Common myeloid progenitor, CD34-positive (primary cell): ENCODE results near the gene KDSR.

Experiments used
- CTCF ChIA-PET: fragments of 350-600 bp; sonication (Branson Sonifier 250); formaldehyde crosslinking; loops from one replicate; lab custom pipeline; 2021; ENCODE audit warnings: antibody characterized with exemption; lab: Charles Lee
- POLR2A ChIA-PET: fragments of 350-600 bp; sonication (Branson Sonifier 250); formaldehyde crosslinking; loops from one replicate; lab custom pipeline; 2021; ENCODE audit warnings: antibody characterized with exemption; lab: Charles Lee
- DNase-seq, 3 donors: peaks; one replicate each; pipeline versions ENCODE4 v3.0.0 to v3.0.0-alpha.2; 2013
- H3K27ac ChIP-seq, 2 experiments: 1 replicate in 1 of 2; 2 replicates in 1 of 2; pipeline ENCODE4 v1.7.0; 2013; ENCODE audit warnings: inconsistent platforms in 2 of 2, low read length in 2 of 2, mild to moderate bottlenecking in 2 of 2, low read depth in 1 of 2, moderate library complexity in 1 of 2; ENCODE audit not compliant: severe bottlenecking in 2 of 2, insufficient read depth in 1 of 2, poor library complexity in 1 of 2
- H3K27me3 ChIP-seq, 5 experiments: replicated peaks in 2 of 5; 1 replicate in 3 of 5; 2 replicates in 2 of 5; pipeline versions ENCODE4 v1.6.1 to v1.7.0; 2013; ENCODE audit warnings: low read length in 4 of 5, mild to moderate bottlenecking in 2 of 5, moderate library complexity in 2 of 5, inconsistent platforms in 1 of 5; ENCODE audit not compliant: insufficient read depth in 5 of 5, control insufficient read depth in 4 of 5
- H3K36me3 ChIP-seq, 4 experiments: 1 replicate in 2 of 4; 2 replicates in 2 of 4; pipeline versions ENCODE4 v1.6.1 to v1.7.0; 2013; ENCODE audit warnings: low read length in 3 of 4, control low read depth in 1 of 4, mild to moderate bottlenecking in 1 of 4; ENCODE audit not compliant: control insufficient read depth in 4 of 4, insufficient read depth in 4 of 4
- H3K4me1 ChIP-seq, 4 experiments: 1 replicate in 3 of 4; 2 replicates in 1 of 4; pipeline versions ENCODE4 v1.6.1 to v1.7.1; 2013; ENCODE audit warnings: low read length in 3 of 4, mild to moderate bottlenecking in 3 of 4, control low read depth in 1 of 4, inconsistent platforms in 1 of 4, moderate library complexity in 1 of 4; ENCODE audit not compliant: control insufficient read depth in 4 of 4, insufficient read depth in 4 of 4; ENCODE audit errors: control extremely low read depth in 1 of 4
- H3K4me3 ChIP-seq, 7 experiments: 1 replicate in 4 of 7; 2 replicates in 3 of 7; pipeline versions ENCODE4 v1.5.1 to v1.7.0; 2013; ENCODE audit warnings: mild to moderate bottlenecking in 7 of 7, low read length in 6 of 7, moderate library complexity in 6 of 7, inconsistent platforms in 2 of 7, low read depth in 2 of 7, control low read depth in 1 of 7; ENCODE audit not compliant: insufficient read depth in 4 of 7, control insufficient read depth in 1 of 7; ENCODE audit errors: extremely low read depth in 1 of 7
- H3K9me3 ChIP-seq, 5 experiments: 1 replicate in 4 of 5; 2 replicates in 1 of 5; pipeline versions ENCODE4 v1.6.1 to v1.7.1; 2013; ENCODE audit warnings: low read length in 4 of 5, mild to moderate bottlenecking in 2 of 5, inconsistent platforms in 1 of 5, low read depth in 1 of 5, moderate library complexity in 1 of 5; ENCODE audit not compliant: control insufficient read depth in 4 of 5, insufficient read depth in 2 of 5; ENCODE audit errors: control extremely low read depth in 1 of 5
- WGBS: methylation state at CpG from one replicate; pipeline ENCODE4 v1.1.5; 2013; ENCODE audit not compliant: insufficient coverage; 5-methylcytosine and 5-hydroxymethylcytosine counted together

KDSR gene

GRCh38 chr18:63379639-63379962 lies 12.6 kb upstream of the KDSR start:
- ChIA-PET CTCF (no interaction called here), POLR2A (interaction anchor here (1.6 kb wide), 1 partner anchor 12 kb away, joined by 6 read pairs; no protein-coding TSS in a partner anchor)
- DNase-seq, result no peak
- no peak overlapping the region for H3K27ac ChIP-seq
- H3K36me3 ChIP-seq, result peaks cover 0 to 7% (median 0%) of the 10 kb centered on the region in 4 experiments
- peaks cover 0 to 12% (median 5%) of the 10 kb centered on the region in 5 experiments for H3K9me3 ChIP-seq
- H3K27me3 ChIP-seq, result no peaks in the 10 kb centered on the region
- no peak overlapping the region for H3K4me3 ChIP-seq
- WGBS, result no CpG with 5 or more reads among the region's 2 CpGs
- peaks cover 0 to 5% (median 0%) of the 10 kb centered on the region in 4 experiments for H3K4me1 ChIP-seq

GRCh38 chr18:63378919-63379638 lies 12.1 kb upstream of the KDSR start:
- peaks cover 0 to 5% (median 0%) of the 10 kb centered on the region in 4 experiments for H3K4me1 ChIP-seq
- H3K27me3 ChIP-seq, result no peaks in the 10 kb centered on the region
- no peak overlapping the region for H3K27ac ChIP-seq
- peaks cover 0 to 12% (median 5%) of the 10 kb centered on the region in 5 experiments for H3K9me3 ChIP-seq
- H3K36me3 ChIP-seq, result peaks cover 0 to 3% (median 0%) of the 10 kb centered on the region in 4 experiments
- no peak overlapping the region for H3K4me3 ChIP-seq
- ChIA-PET CTCF (no interaction called here), POLR2A (no interaction called here)
- 83% methylated on average over 2 of the region's 4 CpGs for WGBS
- no peak for DNase-seq

- 100% methylated on average over 1 of the region's 2 CpGs for WGBS
These were observed 10.4 kb upstream of the KDSR start for GRCh38 chr18:63377275-63377980.

GRCh38 chr18:63376538-63376937 lies 9.5 kb upstream of the KDSR start:
- Histone ChIP-seq H3K27me3 (no peaks in the 10 kb centered on the region), H3K27ac (no peak overlapping the region), H3K36me3 (no peaks in the 10 kb centered on the region), H3K9me3 (peaks cover 0 to 7% (median 3%) of the 10 kb centered on the region in 5 experiments), H3K4me3 (no peak overlapping the region), H3K4me1 (peaks cover 0 to 5% (median 0%) of the 10 kb centered on the region in 4 experiments)
- POLR2A ChIA-PET, result no interaction called here
- no peak for DNase-seq
- CTCF ChIA-PET, result interaction anchor here (1.9 to 2.6 kb wide), 2 partner anchors 8 to 63 kb away, joined by 4 to 7 read pairs; no protein-coding TSS in a partner anchor
- WGBS, result 83% methylated on average over 1 of the region's 2 CpGs

More at GRCh38 chr18:63377275-63377980, 10.4 kb upstream of the KDSR start:
- Histone ChIP-seq H3K27me3 (no peaks in the 10 kb centered on the region), H3K4me3 (no peak overlapping the region), H3K4me1 (peaks cover 0 to 5% (median 0%) of the 10 kb centered on the region in 4 experiments), H3K9me3 (peaks cover 0 to 7% (median 3%) of the 10 kb centered on the region in 5 experiments), H3K36me3 (no peaks in the 10 kb centered on the region), H3K27ac (no peak overlapping the region)
- ChIA-PET POLR2A (interaction anchor here (1.2 kb wide), 1 partner anchor 36 kb away, joined by 3 read pairs; no protein-coding TSS in a partner anchor), CTCF (interaction anchor here (1.9 to 2.6 kb wide), 2 partner anchors 9 to 62 kb away, joined by 4 to 7 read pairs; no protein-coding TSS in a partner anchor)
- no peak for DNase-seq

- WGBS, result no CpG with 5 or more reads among the region's 1 CpG
- Histone ChIP-seq H3K9me3 (peaks cover 0 to 7% (median 3%) of the 10 kb centered on the region in 5 experiments), H3K4me1 (peaks cover 0 to 5% (median 0%) of the 10 kb centered on the region in 4 experiments), H3K27ac (no peak overlapping the region), H3K4me3 (no peak overlapping the region), H3K27me3 (no peaks in the 10 kb centered on the region), H3K36me3 (no peaks in the 10 kb centered on the region)
- no peak for DNase-seq
- ChIA-PET CTCF (interaction anchor here (0.6 to 1.0 kb wide), 2 partner anchors 20 to 125 kb away, joined by 3 read pairs; no protein-coding TSS in a partner anchor), POLR2A (no interaction called here)
These were observed 7.5 kb upstream of the KDSR start for GRCh38 chr18:63374540-63374939.

- peaks cover 0 to 11% (median 8%) of the 10 kb centered on the region in 5 experiments for H3K9me3 ChIP-seq
- no peak overlapping the region for H3K4me3 ChIP-seq
- DNase-seq, result no peak
- CTCF ChIA-PET, result no interaction called here
- 100% methylated on average over 1 of the region's 1 CpG for WGBS
- peaks cover 0 to 9% (median 1%) of the 10 kb centered on the region in 4 experiments for H3K4me1 ChIP-seq
- no peak overlapping the region for H3K27ac ChIP-seq
- POLR2A ChIA-PET, result no interaction called here
- peaks cover 0 to 3% (median 0%) of the 10 kb centered on the region in 4 experiments for H3K36me3 ChIP-seq
- no peaks in the 10 kb centered on the region for H3K27me3 ChIP-seq
These were observed 6.2 kb upstream of the KDSR start for GRCh38 chr18:63373161-63373560.
